ENCODE results near the gene ATAD3B. TPM values are rescaled to one million over a fixed set of nuclear protein-coding genes. Genes with fewer than 3 reads are reported as not detected.
A peak's percentile ranks its signal among the peaks of the same experiment; 100 is the strongest.

The ATAD3B gene
- total RNA-seq, 2 donors from 2014 or later: 56.6 to 126 TPM

- DNase-seq (ENCODE audit: low spot score) (peak; percentile 47), ATAC-seq (no peak)
- Mint-ChIP-seq H3K27me3 (peaks cover 0 to 15% of the 10 kb centered on the region in 2 donors), H3K4me1 (ENCODE audit: low read depth in 2 of 2) (peaks cover 0 to 4% of the 10 kb centered on the region in 2 donors), H3K9me3 (no peaks in the 10 kb centered on the region), H3K36me3 (no peaks in the 10 kb centered on the region), H3K4me3 (no peak overlapping the region), H3K27ac (no peak overlapping the region)
Observed at GRCh38 chr1:1430114-1430982, 41.2 kb upstream of the ATAD3B start.

GRCh38 chr1:1430992-1431844 lies 40.3 kb upstream of the ATAD3B start:
- ATAC-seq (no peak), DNase-seq (ENCODE audit: low spot score) (no peak)
- H3K36me3 Mint-ChIP-seq: no peaks in the 10 kb centered on the region
- H3K27me3 Mint-ChIP-seq: peaks cover 0 to 15% of the 10 kb centered on the region in 2 donors
- H3K27ac Mint-ChIP-seq: no peak overlapping the region
- no peak overlapping the region for H3K4me3 Mint-ChIP-seq
- H3K9me3 Mint-ChIP-seq: no peaks in the 10 kb centered on the region
- peaks cover 0 to 5% of the 10 kb centered on the region in 2 donors for H3K4me1 Mint-ChIP-seq (ENCODE audit: low read depth in 2 of 2)

- peaks cover 0 to 7% of the 10 kb centered on the region in 2 donors for H3K4me1 Mint-ChIP-seq (ENCODE audit: low read depth in 2 of 2)
- no peak overlapping the region for H3K27ac Mint-ChIP-seq
- H3K9me3 Mint-ChIP-seq: no peaks in the 10 kb centered on the region
- DNase-seq (ENCODE audit: low spot score) (no peak), ATAC-seq (no peak)
- no peak overlapping the region for H3K4me3 Mint-ChIP-seq
- peaks cover 0 to 15% of the 10 kb centered on the region in 2 donors for H3K27me3 Mint-ChIP-seq
- no peaks in the 10 kb centered on the region for H3K36me3 Mint-ChIP-seq
Observed at GRCh38 chr1:1431845-1432273, 39.7 kb upstream of the ATAD3B start.

GRCh38 chr1:1432274-1432950 lies 39.2 kb upstream of the ATAD3B start:
- Mint-ChIP-seq H3K4me3 (no peak overlapping the region), H3K4me1 (ENCODE audit: low read depth in 2 of 2) (peaks cover 0 to 7% of the 10 kb centered on the region in 2 donors), H3K36me3 (no peaks in the 10 kb centered on the region), H3K27me3 (peaks cover 0 to 15% of the 10 kb centered on the region in 2 donors), H3K9me3 (no peaks in the 10 kb centered on the region), H3K27ac (no peak overlapping the region)
- peak; percentile 58 for DNase-seq (ENCODE audit: low spot score)
- ATAC-seq: no peak

- Mint-ChIP-seq H3K9me3 (no peaks in the 10 kb centered on the region), H3K4me3 (no peak overlapping the region), H3K27me3 (peaks cover 0 to 15% of the 10 kb centered on the region in 2 donors), H3K36me3 (no peaks in the 10 kb centered on the region), H3K27ac (no peak overlapping the region), H3K4me1 (ENCODE audit: low read depth in 2 of 2) (peaks cover 0 to 7% of the 10 kb centered on the region in 2 donors)
- DNase-seq (ENCODE audit: low spot score): peak; percentile 59
- no peak for ATAC-seq
Observed at GRCh38 chr1:1432951-1433803, 38.4 kb upstream of the ATAD3B start.

GRCh38 chr1:1433804-1434130 lies 37.8 kb upstream of the ATAD3B start:
- Mint-ChIP-seq H3K9me3 (no peaks in the 10 kb centered on the region), H3K27ac (no peak overlapping the region), H3K36me3 (no peaks in the 10 kb centered on the region), H3K4me1 (ENCODE audit: low read depth in 2 of 2) (peaks cover 0 to 3% of the 10 kb centered on the region in 2 donors), H3K27me3 (peaks cover 0 to 12% of the 10 kb centered on the region in 2 donors), H3K4me3 (no peak overlapping the region)
- peak in 1 of 2 donors; percentile 5 for ATAC-seq
- peak; percentile 54 for DNase-seq (ENCODE audit: low spot score)

GRCh38 chr1:1434131-1434823 lies 37.3 kb upstream of the ATAD3B start:
- Mint-ChIP-seq H3K4me3 (no peak overlapping the region), H3K36me3 (no peaks in the 10 kb centered on the region), H3K4me1 (ENCODE audit: low read depth in 2 of 2) (peaks cover 0 to 3% of the 10 kb centered on the region in 2 donors), H3K27me3 (peaks cover 0 to 12% of the 10 kb centered on the region in 2 donors), H3K27ac (no peak overlapping the region), H3K9me3 (no peaks in the 10 kb centered on the region)
- DNase-seq (ENCODE audit: low spot score): peak; percentile 49
- ATAC-seq: no peak

GRCh38 chr1:1434824-1435105 lies 36.8 kb upstream of the ATAD3B start:
- peaks cover 0 to 3% of the 10 kb centered on the region in 2 donors for H3K4me1 Mint-ChIP-seq (ENCODE audit: low read depth in 2 of 2)
- H3K9me3 Mint-ChIP-seq: no peaks in the 10 kb centered on the region
- no peak overlapping the region for H3K27ac Mint-ChIP-seq
- no peak for ATAC-seq
- H3K4me3 Mint-ChIP-seq: no peak overlapping the region
- DNase-seq (ENCODE audit: low spot score): peak; percentile 38
- no peaks in the 10 kb centered on the region for H3K36me3 Mint-ChIP-seq
- peaks cover 0 to 10% of the 10 kb centered on the region in 2 donors for H3K27me3 Mint-ChIP-seq

- Mint-ChIP-seq H3K27me3 (peaks cover 0 to 6% of the 10 kb centered on the region in 2 donors), H3K4me3 (peak within 1 kb of the TSS; percentile 57), H3K36me3 (no peaks in the 10 kb centered on the region), H3K27ac (no peak within 1 kb of the TSS), H3K9me3 (no peaks in the 10 kb centered on the region), H3K4me1 (ENCODE audit: low read depth in 2 of 2) (peaks cover 0 to 3% of the 10 kb centered on the region in 2 donors)
- ATAC-seq: peak; percentile 80 to 91
- DNase-seq (ENCODE audit: low spot score): peak; percentile 78
Observed at GRCh38 chr1:1435106-1435903, 36.3 kb upstream of the ATAD3B start, which contains the start of gene VWA1. Gene VWA1, plus strand, starts transcription at chr1:1435690. Its CDS starts 59 bp downstream, at chr1:1435749.

- H3K27me3 Mint-ChIP-seq: peaks cover 0 to 6% of the 10 kb centered on the region in 2 donors
- ATAC-seq (no peak), DNase-seq (ENCODE audit: low spot score) (peak; percentile 46)
- peaks cover 0 to 3% of the 10 kb centered on the region in 2 donors for H3K4me1 Mint-ChIP-seq (ENCODE audit: low read depth in 2 of 2)
- no peaks in the 10 kb centered on the region for H3K36me3 Mint-ChIP-seq
- H3K4me3 Mint-ChIP-seq: peak overlapping the region; percentile 57
- H3K27ac Mint-ChIP-seq: no peak overlapping the region
- H3K9me3 Mint-ChIP-seq: no peaks in the 10 kb centered on the region
Observed at GRCh38 chr1:1435911-1436629, 35.5 kb upstream of the ATAD3B start.

GRCh38 chr1:1436630-1437032 lies 34.9 kb upstream of the ATAD3B start:
- Mint-ChIP-seq H3K27me3 (peaks cover 0 to 6% of the 10 kb centered on the region in 2 donors), H3K4me1 (ENCODE audit: low read depth in 2 of 2) (peaks cover 0 to 3% of the 10 kb centered on the region in 2 donors), H3K4me3 (peak overlapping the region; percentile 57), H3K27ac (no peak overlapping the region), H3K9me3 (no peaks in the 10 kb centered on the region), H3K36me3 (no peaks in the 10 kb centered on the region)
- DNase-seq (ENCODE audit: low spot score): peak; percentile 8
- no peak for ATAC-seq

All from natural killer cell treated with Interleukin-12 subunit alpha and Interleukin-12 subunit beta and Interleukin-15 and Interleukin-18, amount 100 ng/mL, for 72 hours (primary cell).